Common myeloid progenitor, CD34-positive (primary cell): ENCODE measurements around the gene NOX5. TPM values are rescaled to one million over a fixed set of nuclear protein-coding genes. Genes with fewer than 3 reads are reported as not detected.
"Not testable (repeated sequence)": the region's sequence is repeated elsewhere in the genome, so short reads cannot be mapped to it uniquely, and the experiment has no call there.

Source experiments
- CTCF ChIA-PET: fragments of 350-600 bp; sonication (Branson Sonifier 250); formaldehyde crosslinking; loops from one replicate; lab custom pipeline; 2021; ENCODE audit warnings: antibody characterized with exemption; lab: Charles Lee
- POLR2A ChIA-PET: fragments of 350-600 bp; sonication (Branson Sonifier 250); formaldehyde crosslinking; loops from one replicate; lab custom pipeline; 2021; ENCODE audit warnings: antibody characterized with exemption; lab: Charles Lee
- DNase-seq, 3 donors: peaks; one replicate each; pipeline versions ENCODE4 v3.0.0 to v3.0.0-alpha.2; 2013
- H3K27ac ChIP-seq, 2 experiments: 1 replicate in 1 of 2; 2 replicates in 1 of 2; pipeline ENCODE4 v1.7.0; 2013; ENCODE audit warnings: inconsistent platforms in 2 of 2, low read length in 2 of 2, mild to moderate bottlenecking in 2 of 2, low read depth in 1 of 2, moderate library complexity in 1 of 2; ENCODE audit not compliant: severe bottlenecking in 2 of 2, insufficient read depth in 1 of 2, poor library complexity in 1 of 2
- H3K27me3 ChIP-seq, 5 experiments: replicated peaks in 2 of 5; 1 replicate in 3 of 5; 2 replicates in 2 of 5; pipeline versions ENCODE4 v1.6.1 to v1.7.0; 2013; ENCODE audit warnings: low read length in 4 of 5, mild to moderate bottlenecking in 2 of 5, moderate library complexity in 2 of 5, inconsistent platforms in 1 of 5; ENCODE audit not compliant: insufficient read depth in 5 of 5, control insufficient read depth in 4 of 5
- H3K36me3 ChIP-seq, 4 experiments: 1 replicate in 2 of 4; 2 replicates in 2 of 4; pipeline versions ENCODE4 v1.6.1 to v1.7.0; 2013; ENCODE audit warnings: low read length in 3 of 4, control low read depth in 1 of 4, mild to moderate bottlenecking in 1 of 4; ENCODE audit not compliant: control insufficient read depth in 4 of 4, insufficient read depth in 4 of 4
- H3K4me1 ChIP-seq, 4 experiments: 1 replicate in 3 of 4; 2 replicates in 1 of 4; pipeline versions ENCODE4 v1.6.1 to v1.7.1; 2013; ENCODE audit warnings: low read length in 3 of 4, mild to moderate bottlenecking in 3 of 4, control low read depth in 1 of 4, inconsistent platforms in 1 of 4, moderate library complexity in 1 of 4; ENCODE audit not compliant: control insufficient read depth in 4 of 4, insufficient read depth in 4 of 4; ENCODE audit errors: control extremely low read depth in 1 of 4
- H3K4me3 ChIP-seq, 7 experiments: 1 replicate in 4 of 7; 2 replicates in 3 of 7; pipeline versions ENCODE4 v1.5.1 to v1.7.0; 2013; ENCODE audit warnings: mild to moderate bottlenecking in 7 of 7, low read length in 6 of 7, moderate library complexity in 6 of 7, inconsistent platforms in 2 of 7, low read depth in 2 of 7, control low read depth in 1 of 7; ENCODE audit not compliant: insufficient read depth in 4 of 7, control insufficient read depth in 1 of 7; ENCODE audit errors: extremely low read depth in 1 of 7
- H3K9me3 ChIP-seq, 5 experiments: 1 replicate in 4 of 5; 2 replicates in 1 of 5; pipeline versions ENCODE4 v1.6.1 to v1.7.1; 2013; ENCODE audit warnings: low read length in 4 of 5, mild to moderate bottlenecking in 2 of 5, inconsistent platforms in 1 of 5, low read depth in 1 of 5, moderate library complexity in 1 of 5; ENCODE audit not compliant: control insufficient read depth in 4 of 5, insufficient read depth in 2 of 5; ENCODE audit errors: control extremely low read depth in 1 of 5
- WGBS: methylation state at CpG from one replicate; pipeline ENCODE4 v1.1.5; 2013; ENCODE audit not compliant: insufficient coverage; 5-methylcytosine and 5-hydroxymethylcytosine counted together
- polyA plus RNA-seq: library from polyadenylated mRNA; unstranded; fragments of 120-200 nt; gene quantifications from one replicate; pipeline ENCODE4 v1.2.1, GENCODE V29; 2013

NOX5 gene, protein sequence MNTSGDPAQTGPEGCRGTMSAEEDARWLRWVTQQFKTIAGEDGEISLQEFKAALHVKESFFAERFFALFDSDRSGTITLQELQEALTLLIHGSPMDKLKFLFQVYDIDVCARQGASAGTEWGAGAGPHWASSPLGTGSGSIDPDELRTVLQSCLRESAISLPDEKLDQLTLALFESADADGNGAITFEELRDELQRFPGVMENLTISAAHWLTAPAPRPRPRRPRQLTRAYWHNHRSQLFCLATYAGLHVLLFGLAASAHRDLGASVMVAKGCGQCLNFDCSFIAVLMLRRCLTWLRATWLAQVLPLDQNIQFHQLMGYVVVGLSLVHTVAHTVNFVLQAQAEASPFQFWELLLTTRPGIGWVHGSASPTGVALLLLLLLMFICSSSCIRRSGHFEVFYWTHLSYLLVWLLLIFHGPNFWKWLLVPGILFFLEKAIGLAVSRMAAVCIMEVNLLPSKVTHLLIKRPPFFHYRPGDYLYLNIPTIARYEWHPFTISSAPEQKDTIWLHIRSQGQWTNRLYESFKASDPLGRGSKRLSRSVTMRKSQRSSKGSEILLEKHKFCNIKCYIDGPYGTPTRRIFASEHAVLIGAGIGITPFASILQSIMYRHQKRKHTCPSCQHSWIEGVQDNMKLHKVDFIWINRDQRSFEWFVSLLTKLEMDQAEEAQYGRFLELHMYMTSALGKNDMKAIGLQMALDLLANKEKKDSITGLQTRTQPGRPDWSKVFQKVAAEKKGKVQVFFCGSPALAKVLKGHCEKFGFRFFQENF
- polyA plus RNA-seq, result 0.01 TPM

DNA sequence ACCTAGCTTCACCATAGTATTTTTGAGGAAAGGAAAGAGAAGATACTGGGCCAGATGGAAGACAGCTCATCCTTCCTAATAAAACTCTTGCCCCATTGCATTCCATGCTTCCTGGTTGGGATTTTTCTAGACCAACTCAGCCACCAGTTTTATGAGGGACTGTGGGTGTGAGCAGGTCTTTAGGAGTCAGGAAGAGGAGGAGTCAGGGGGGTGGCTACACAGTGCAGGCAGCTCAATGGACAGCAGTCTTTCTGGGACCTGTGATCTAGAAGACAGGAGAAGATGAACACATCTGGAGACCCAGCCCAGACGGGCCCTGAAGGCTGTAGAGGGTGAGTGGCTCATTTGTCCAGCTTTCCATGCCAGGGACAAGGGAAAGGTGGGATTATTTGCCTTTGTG, at the start of gene NOX5:
NOX5 (plus strand) TSS at position 242 of the 400 bp plus-strand sequence; CDS start at position 283, 41 bp downstream.
- DNase-seq, result no peak

DNA sequence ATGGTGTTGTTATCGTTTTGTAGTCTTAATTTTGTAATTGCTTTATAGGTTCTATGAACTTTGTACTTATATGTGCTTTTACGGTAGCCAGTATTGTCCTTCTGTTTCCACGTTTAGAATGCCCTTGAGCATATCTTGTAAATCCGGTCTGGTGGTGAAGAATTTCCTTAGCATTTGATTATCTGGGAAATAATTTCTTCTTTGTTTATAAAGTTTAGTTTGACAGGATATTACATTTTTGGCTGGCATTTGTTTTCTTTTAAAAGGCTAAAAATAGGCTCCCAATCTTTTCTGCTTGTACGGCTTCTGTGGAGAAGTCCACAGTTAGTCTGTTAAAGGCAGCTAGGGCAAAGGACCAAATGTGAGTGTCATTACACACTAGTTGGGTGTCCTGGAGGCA, 47.5 kb upstream of the NOX5 start:
- Histone ChIP-seq H3K27me3 (no peaks in the 10 kb centered on the region), H3K4me3 (no peak overlapping the region), H3K9me3 (peaks cover 0 to 20% (median 4%) of the 10 kb centered on the region in 5 experiments), H3K4me1 (peaks cover 0 to 8% (median under 1%) of the 10 kb centered on the region in 4 experiments), H3K27ac (no peak overlapping the region), H3K36me3 (no peaks in the 10 kb centered on the region)
- ChIA-PET POLR2A (no interaction called here), CTCF (no interaction called here)
- DNase-seq, result no peak
- WGBS, result 100% methylated on average over 5 of the region's 5 CpGs

More for the DNA sequence above, at the start of gene NOX5:
- H3K4me3 ChIP-seq, result no peak within 1 kb of the TSS
- peaks cover 0 to 3% (median 2%) of the 10 kb centered on the region in 5 experiments for H3K9me3 ChIP-seq
- ChIA-PET CTCF (interaction anchor here (1.5 kb wide), 1 partner anchor 17 kb away, joined by 4 read pairs; no protein-coding TSS in a partner anchor), POLR2A (no interaction called here)
- H3K27ac ChIP-seq, result no peak within 1 kb of the TSS
- H3K36me3 ChIP-seq, result no peaks in the 10 kb centered on the region
- H3K27me3 ChIP-seq, result no peaks in the 10 kb centered on the region
- H3K4me1 ChIP-seq, result no peaks in the 10 kb centered on the region
- WGBS, result 92% methylated on average over 1 of the region's 1 CpG

DNA sequence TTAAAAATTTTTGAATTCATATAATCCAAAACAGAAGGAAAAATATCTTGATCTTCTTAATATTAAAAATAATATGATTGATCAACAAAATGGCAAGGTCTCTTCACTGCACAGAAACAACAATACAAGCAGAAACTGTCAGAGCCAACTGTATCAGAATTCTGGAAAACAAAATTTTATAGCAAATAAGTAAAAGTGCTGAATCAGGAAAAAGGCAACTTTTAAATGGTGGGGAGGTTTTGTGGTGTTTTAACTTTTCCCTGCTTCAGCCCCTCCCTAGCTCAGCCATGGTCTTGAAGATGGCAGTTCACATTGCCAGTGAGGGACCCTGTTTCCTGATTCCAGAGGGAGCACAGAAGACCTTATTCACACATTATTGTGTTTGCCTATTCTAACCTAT, 46.5 kb upstream of the NOX5 start:
- ChIA-PET CTCF (no interaction called here), POLR2A (no interaction called here)
- no peak for DNase-seq
- Histone ChIP-seq H3K36me3 (no peaks in the 10 kb centered on the region), H3K27me3 (no peaks in the 10 kb centered on the region), H3K4me3 (no peak overlapping the region), H3K27ac (no peak overlapping the region), H3K9me3 (peaks cover 0 to 20% (median 4%) of the 10 kb centered on the region in 5 experiments), H3K4me1 (peaks cover 0 to 17% (median 8%) of the 10 kb centered on the region in 4 experiments)

DNA sequence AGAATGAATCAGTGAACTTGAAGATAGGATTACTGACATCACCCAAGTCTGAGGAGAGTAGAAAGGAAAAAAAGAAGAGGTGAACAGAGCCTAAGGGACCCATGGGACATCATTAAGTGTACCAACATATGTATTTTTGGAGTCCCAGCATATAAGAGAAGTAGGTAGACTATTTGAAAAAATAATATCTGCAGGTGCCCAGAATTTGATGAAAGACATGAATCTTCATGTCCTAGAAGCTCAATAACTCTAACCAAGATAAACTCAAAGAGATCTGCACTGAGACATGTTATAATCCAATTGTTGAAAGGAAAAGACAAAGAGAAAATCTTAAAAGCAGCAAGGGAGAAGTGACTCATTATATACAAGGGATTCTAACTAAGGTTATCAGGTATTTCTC, 45.2 kb upstream of the NOX5 start:
- H3K27ac ChIP-seq, result no peak overlapping the region
- H3K36me3 ChIP-seq, result no peaks in the 10 kb centered on the region
- H3K4me3 ChIP-seq, result no peak overlapping the region
- ChIA-PET POLR2A (no interaction called here), CTCF (interaction anchor here (1.0 kb wide), 1 partner anchor 42 kb away, joined by 3 read pairs; no protein-coding TSS in a partner anchor)
- H3K4me1 ChIP-seq, result peaks cover 0 to 18% (median 9%) of the 10 kb centered on the region in 4 experiments
- H3K27me3 ChIP-seq, result no peaks in the 10 kb centered on the region
- DNase-seq, result peak in 1 of 3 donors; percentile 6
- peaks cover 0 to 20% (median 4%) of the 10 kb centered on the region in 5 experiments for H3K9me3 ChIP-seq

DNA sequence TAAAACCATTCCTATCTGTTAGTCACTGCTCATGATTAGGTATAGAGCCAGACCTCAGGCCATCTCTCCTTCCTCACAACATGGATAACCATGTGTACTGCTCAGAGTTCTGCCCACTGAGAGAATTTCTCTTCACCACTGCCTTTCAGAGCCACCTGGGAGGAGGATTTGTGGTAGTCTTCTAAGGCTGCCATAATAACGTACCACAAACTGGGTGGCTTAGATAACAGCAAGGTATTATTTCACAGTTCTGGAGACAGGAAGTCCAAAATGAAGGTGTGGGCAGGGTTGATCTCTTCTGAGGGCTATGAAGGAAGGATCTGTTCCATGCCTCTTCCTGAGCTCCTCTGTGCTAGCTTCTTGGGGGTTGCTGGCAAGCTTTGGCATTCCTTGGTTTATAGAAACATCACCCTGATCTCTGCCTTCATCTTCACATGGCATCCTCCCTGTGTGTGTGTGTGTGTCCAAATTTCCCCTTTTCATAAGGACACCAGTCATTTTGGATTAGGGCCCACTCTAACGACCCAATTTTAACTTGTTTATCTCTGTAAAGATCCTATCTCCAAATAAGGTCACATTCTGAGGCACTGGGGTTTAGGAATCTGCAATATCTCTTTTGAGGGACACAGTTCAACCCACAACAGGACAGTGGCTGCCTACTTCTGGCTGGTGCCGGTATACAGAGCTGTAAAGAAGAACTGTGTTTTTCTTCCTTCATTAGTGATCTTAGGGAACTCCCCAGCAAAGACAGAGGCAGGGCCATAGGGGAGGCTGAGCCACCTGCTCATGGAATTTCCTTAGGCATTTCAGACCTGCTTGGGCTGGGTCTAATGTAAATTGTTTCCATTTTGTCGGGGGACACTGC, 42.1 kb upstream of the NOX5 start:
- no peak overlapping the region for H3K4me3 ChIP-seq
- POLR2A ChIA-PET, result no interaction called here
- no peak overlapping the region for H3K27ac ChIP-seq
- H3K36me3 ChIP-seq, result no peaks in the 10 kb centered on the region
- DNase-seq, result peak in 2 of 3 donors; percentile 30 to 58
- WGBS, result 37% methylated on average over 4 of the region's 4 CpGs
- peaks cover 2 to 20% (median 8%) of the 10 kb centered on the region in 5 experiments for H3K9me3 ChIP-seq
- CTCF ChIA-PET, result no interaction called here
- H3K4me1 ChIP-seq, result peaks cover 0 to 12% (median 8%) of the 10 kb centered on the region in 4 experiments
- no peaks in the 10 kb centered on the region for H3K27me3 ChIP-seq

DNA sequence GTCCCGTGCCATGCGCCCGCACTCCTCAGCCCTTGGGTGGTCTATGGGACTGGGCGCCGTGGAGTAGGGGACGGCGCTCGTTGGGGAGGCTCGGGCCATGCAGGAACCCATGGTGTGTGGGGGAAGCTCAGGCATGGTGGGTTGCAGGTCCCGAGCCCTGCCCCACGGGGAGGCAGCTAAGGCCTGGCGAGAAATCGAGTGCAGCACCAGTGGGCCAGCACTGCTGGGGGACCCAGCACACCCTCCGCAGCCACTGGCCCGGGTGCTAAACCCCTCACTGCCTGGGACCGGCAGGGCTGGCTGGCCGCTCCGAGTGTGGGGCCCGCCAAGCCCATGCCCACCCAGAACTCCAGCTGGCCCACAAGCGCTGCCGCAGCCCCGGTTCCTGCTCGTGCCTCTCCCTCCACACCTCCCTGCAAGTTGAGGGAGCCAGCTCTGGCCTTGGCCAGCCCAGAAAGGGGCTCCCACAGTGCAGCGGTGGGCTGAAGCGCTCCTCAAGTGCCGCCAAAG, 38.8 kb upstream of the NOX5 start:
- H3K27ac ChIP-seq, CTCF ChIA-PET, H3K27me3 ChIP-seq, H3K36me3 ChIP-seq, H3K9me3 ChIP-seq, POLR2A ChIA-PET, H3K4me3 ChIP-seq, DNase-seq: not testable (repeated sequence)
- peaks cover 0 to 12% (median 8%) of the 10 kb centered on the region in 4 experiments for H3K4me1 ChIP-seq
- WGBS, result 96% methylated on average over 14 of the region's 26 CpGs
